ENCODE results near the gene CD300LF.

GRCh38 chr17:74712301-74712700, 422 bp downstream of the CD300LF start:
- TF ChIP-seq, protein P1, sequence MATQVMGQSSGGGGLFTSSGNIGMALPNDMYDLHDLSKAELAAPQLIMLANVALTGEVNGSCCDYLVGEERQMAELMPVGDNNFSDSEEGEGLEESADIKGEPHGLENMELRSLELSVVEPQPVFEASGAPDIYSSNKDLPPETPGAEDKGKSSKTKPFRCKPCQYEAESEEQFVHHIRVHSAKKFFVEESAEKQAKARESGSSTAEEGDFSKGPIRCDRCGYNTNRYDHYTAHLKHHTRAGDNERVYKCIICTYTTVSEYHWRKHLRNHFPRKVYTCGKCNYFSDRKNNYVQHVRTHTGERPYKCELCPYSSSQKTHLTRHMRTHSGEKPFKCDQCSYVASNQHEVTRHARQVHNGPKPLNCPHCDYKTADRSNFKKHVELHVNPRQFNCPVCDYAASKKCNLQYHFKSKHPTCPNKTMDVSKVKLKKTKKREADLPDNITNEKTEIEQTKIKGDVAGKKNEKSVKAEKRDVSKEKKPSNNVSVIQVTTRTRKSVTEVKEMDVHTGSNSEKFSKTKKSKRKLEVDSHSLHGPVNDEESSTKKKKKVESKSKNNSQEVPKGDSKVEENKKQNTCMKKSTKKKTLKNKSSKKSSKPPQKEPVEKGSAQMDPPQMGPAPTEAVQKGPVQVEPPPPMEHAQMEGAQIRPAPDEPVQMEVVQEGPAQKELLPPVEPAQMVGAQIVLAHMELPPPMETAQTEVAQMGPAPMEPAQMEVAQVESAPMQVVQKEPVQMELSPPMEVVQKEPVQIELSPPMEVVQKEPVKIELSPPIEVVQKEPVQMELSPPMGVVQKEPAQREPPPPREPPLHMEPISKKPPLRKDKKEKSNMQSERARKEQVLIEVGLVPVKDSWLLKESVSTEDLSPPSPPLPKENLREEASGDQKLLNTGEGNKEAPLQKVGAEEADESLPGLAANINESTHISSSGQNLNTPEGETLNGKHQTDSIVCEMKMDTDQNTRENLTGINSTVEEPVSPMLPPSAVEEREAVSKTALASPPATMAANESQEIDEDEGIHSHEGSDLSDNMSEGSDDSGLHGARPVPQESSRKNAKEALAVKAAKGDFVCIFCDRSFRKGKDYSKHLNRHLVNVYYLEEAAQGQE (IDR thresholded peaks at IDR 0.05; ENCODE audit: insufficient read depth in 1 of 2, low read depth in 2 of 2, low read length in 2 of 2) = no peak
- TF ChIP-seq SIN3A (IDR thresholded peaks at IDR 0.05; ENCODE audit: borderline replicate concordance, insufficient read depth, low read length) (no peak), POLR2AphosphoS5 (IDR thresholded peaks at IDR 0.05; ENCODE audit: low read depth, low read length) (no peak), FOXP2 (optimal IDR thresholded peaks at IDR 0.05; ENCODE audit: borderline replicate concordance, extremely low read depth, extremely low read length, insufficient read depth) (no peak)
